OCI-M2 (cell line): Measurements from ENCODE around the gene RAP1A.
"Not testable (repeated sequence)": the region's sequence is repeated elsewhere in the genome, so short reads cannot be mapped to it uniquely, and the experiment has no call there.

Experiments used
- DNase-seq: peaks from one replicate; lab custom pipeline; 2025; ENCODE audit not compliant: unreplicated experiment; lab: John Stamatoyannopoulos, UW

The RAP1A gene

GRCh38 chr1:111628153-111628552, 8.6 kb downstream of the RAP1A start:
- no peak for DNase-seq

GRCh38 chr1:111629190-111629954, 9.8 kb downstream of the RAP1A start:
- DNase-seq = no peak

GRCh38 chr1:111630567-111630966, 11.0 kb downstream of the RAP1A start:
- no peak for DNase-seq

GRCh38 chr1:111631502-111631901, 11.9 kb downstream of the RAP1A start:
- DNase-seq = no peak

GRCh38 chr1:111632771-111633170, 13.2 kb downstream of the RAP1A start:
- DNase-seq = not testable (repeated sequence)

GRCh38 chr1:111633736-111634247, 14.2 kb downstream of the RAP1A start:
- DNase-seq = no peak

GRCh38 chr1:111635324-111636009, 15.9 kb downstream of the RAP1A start:
- DNase-seq = no peak

GRCh38 chr1:111638320-111638719, 18.7 kb downstream of the RAP1A start:
- DNase-seq = no peak

GRCh38 chr1:111639602-111640198, 20.1 kb downstream of the RAP1A start:
- no peak for DNase-seq

- no peak for DNase-seq
Measured at GRCh38 chr1:111643097-111643496, 23.5 kb downstream of the RAP1A start.

GRCh38 chr1:111643696-111644095, 24.1 kb downstream of the RAP1A start:
- DNase-seq = no peak

- no peak for DNase-seq
Measured at GRCh38 chr1:111644506-111644905, 24.9 kb downstream of the RAP1A start.

GRCh38 chr1:111647736-111648135, 28.1 kb downstream of the RAP1A start:
- DNase-seq = no peak

- DNase-seq = no peak
Measured at GRCh38 chr1:111648806-111649205, 29.2 kb downstream of the RAP1A start.

GRCh38 chr1:111649227-111649626, 29.6 kb downstream of the RAP1A start:
- DNase-seq = no peak

GRCh38 chr1:111649648-111650047, 30.1 kb downstream of the RAP1A start:
- no peak for DNase-seq

- DNase-seq = no peak
Measured at GRCh38 chr1:111653709-111654108, 34.1 kb downstream of the RAP1A start.

- no peak for DNase-seq
Measured at GRCh38 chr1:111654839-111655238, 35.2 kb downstream of the RAP1A start.

- DNase-seq = no peak
Measured at GRCh38 chr1:111656086-111657017, 36.8 kb downstream of the RAP1A start.

- DNase-seq = no peak
Measured at GRCh38 chr1:111658622-111659021, 39.0 kb downstream of the RAP1A start.
